Neural cell (in vitro differentiated cells): Measurements from ENCODE around the gene SP7.

Experiments used
- CTCF ChIP-seq: fragments of 450-650 bp; IDR thresholded peaks from 2 replicates; pipeline ENCODE4 v1.5.1; 2014; ENCODE audit warnings: antibody characterized with exemption, mild to moderate bottlenecking, moderate library complexity; ENCODE audit not compliant: poor library complexity, severe bottlenecking
- EZH2 ChIP-seq: fragments of 200-600, 300-800 bp; shearing (Covaris generic), sonication (generic); IDR thresholded peaks from 2 replicates; pipeline ENCODE4 v1.6.1; 2014; ENCODE audit warnings: antibody characterized with exemption, low read length, borderline replicate concordance, mild to moderate bottlenecking; ENCODE audit not compliant: insufficient read depth, poor library complexity, severe bottlenecking
- POLR2AphosphoS5 ChIP-seq: IDR thresholded peaks from 2 replicates; pipeline ENCODE4 v1.6.1; 2012
- RAD21 ChIP-seq: fragments of 450-650 bp; conservative IDR thresholded peaks from 2 replicates; pipeline ENCODE4 v1.6.1; 2014; ENCODE audit warnings: antibody characterized with exemption, mild to moderate bottlenecking, moderate library complexity
- SMC3 ChIP-seq: fragments of 450-650 bp; conservative IDR thresholded peaks from 2 replicates; pipeline ENCODE4 v1.6.1; 2014; ENCODE audit warnings: antibody characterized with exemption, mild to moderate bottlenecking, moderate library complexity; ENCODE audit not compliant: poor library complexity
- TAF1 ChIP-seq: IDR thresholded peaks from 2 replicates; pipeline ENCODE4 v1.6.1; 2012; ENCODE audit warnings: low read depth

- TF ChIP-seq TAF1 (no peak), SMC3 (no peak), CTCF (no peak), RAD21 (no peak), EZH2 (no peak), POLR2AphosphoS5 (no peak)
These were observed 8.1 kb downstream of the SP7 start for GRCh38 chr12:53328043-53328435.
